Thyroid gland (tissue), 4 donors: ENCODE data around the gene SLC9A4. TPM values are rescaled to one million over a fixed set of nuclear protein-coding genes. Genes with fewer than 3 reads are reported as not detected.

Source experiments
- DNase-seq, 2 donors: peaks; one replicate each; pipeline ENCODE4 v3.0.0-alpha.2; 2019
- H3K27ac ChIP-seq, 3 donors: fragments of 200-600 bp; sonication (generic); 1 replicate in 2 of 3; 2 replicates in 1 of 3; pipeline ENCODE4 v1.5.1; 2016 to 2019; ENCODE audit warnings: mild to moderate bottlenecking in 1 of 3, moderate library complexity in 1 of 3
- H3K27me3 ChIP-seq: fragments of 200-600 bp; sonication (generic); one replicate; pipeline ENCODE4 v1.5.1; 2019
- H3K36me3 ChIP-seq, 2 donors: fragments of 200-600 bp; sonication (generic); one replicate each; pipeline ENCODE4 v1.5.1; 2016 to 2019
- H3K4me1 ChIP-seq, 2 donors: fragments of 200-600 bp; sonication (generic); one replicate each; pipeline ENCODE4 v1.5.1; 2017 to 2019
- H3K4me3 ChIP-seq, 3 donors: fragments of 200-600 bp; sonication (generic); replicated peaks in 1 of 3; 1 replicate in 2 of 3; 2 replicates in 1 of 3; pipeline ENCODE4 v1.5.1; 2016; ENCODE audit warnings: mild to moderate bottlenecking in 1 of 3
- H3K9me3 ChIP-seq: fragments of 200-600 bp; sonication (generic); one replicate; pipeline ENCODE4 v1.5.1; 2017
- POLR2A ChIP-seq, 2 donors: fragments of 450-650 bp; IDR thresholded peaks; one replicate each; pipeline ENCODE4 v1.6.1; 2017; ENCODE audit warnings: antibody characterized with exemption in 2 of 2, mild to moderate bottlenecking in 2 of 2, moderate library complexity in 1 of 2
- WGBS, 2 donors: methylation state at CpG; one replicate each; pipeline ENCODE4 v1.1.5; 2017; 5-methylcytosine and 5-hydroxymethylcytosine counted together
- intact Hi-C: fragments of 100-400 bp; cut with DNase I; formaldehyde crosslinking; loops from one replicate; pipeline ENCODE4 v1.15.1; 2023
- total RNA-seq, 4 donors: library from RNA; depleted of rRNA; stranded (reverse); fragments of >200 nt; gene quantifications; one replicate each; pipeline ENCODE4 v1.2.3, GENCODE V29; 2016
- TF ChIP-seq, protein P1 (sequence below), 6 experiments: fragments of 200-600 bp in 3 of 6; fragments of 450-650 bp in 3 of 6; sonication (generic) in 3 of 6; IDR thresholded peaks; one replicate each; pipeline ENCODE4 v1.5.1; 2016 to 2019; ENCODE audit warnings: antibody characterized with exemption in 6 of 6, mild to moderate bottlenecking in 2 of 6, inconsistent platforms in 1 of 6, moderate library complexity in 1 of 6

SLC9A4 gene
- total RNA-seq, 4 donors from 2014 or later: not detected

DNA sequence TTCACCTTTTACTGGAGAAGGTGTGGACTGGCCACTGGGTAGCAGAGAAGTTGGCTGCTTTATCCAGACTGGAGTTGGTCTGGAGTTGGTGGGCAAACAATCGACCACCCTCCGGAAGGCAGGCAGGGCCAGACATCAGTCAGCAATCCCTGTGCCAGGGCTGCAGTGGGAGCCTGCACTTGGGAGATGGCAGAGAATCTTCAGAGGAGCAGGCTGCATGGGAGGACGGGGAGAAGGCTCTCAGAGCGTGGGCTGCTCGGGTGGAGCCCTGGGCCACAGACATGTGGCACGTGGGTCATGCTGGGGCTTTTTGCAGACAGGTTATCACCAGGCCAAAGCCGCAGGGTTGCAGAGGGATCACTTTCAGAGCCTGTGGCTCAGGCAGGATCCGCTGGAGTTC is 29.6 kb downstream of the SLC9A4 start:
- Histone ChIP-seq H3K27ac (no peak overlapping the region), H3K9me3 (no peaks in the 10 kb centered on the region), H3K27me3 (no peaks in the 10 kb centered on the region), H3K4me1 (no peaks in the 10 kb centered on the region), H3K4me3 (no peak overlapping the region), H3K36me3 (no peaks in the 10 kb centered on the region)
- TF ChIP-seq POLR2A (IDR thresholded peaks at IDR 0.05): no peak
- TF ChIP-seq, protein P1, sequence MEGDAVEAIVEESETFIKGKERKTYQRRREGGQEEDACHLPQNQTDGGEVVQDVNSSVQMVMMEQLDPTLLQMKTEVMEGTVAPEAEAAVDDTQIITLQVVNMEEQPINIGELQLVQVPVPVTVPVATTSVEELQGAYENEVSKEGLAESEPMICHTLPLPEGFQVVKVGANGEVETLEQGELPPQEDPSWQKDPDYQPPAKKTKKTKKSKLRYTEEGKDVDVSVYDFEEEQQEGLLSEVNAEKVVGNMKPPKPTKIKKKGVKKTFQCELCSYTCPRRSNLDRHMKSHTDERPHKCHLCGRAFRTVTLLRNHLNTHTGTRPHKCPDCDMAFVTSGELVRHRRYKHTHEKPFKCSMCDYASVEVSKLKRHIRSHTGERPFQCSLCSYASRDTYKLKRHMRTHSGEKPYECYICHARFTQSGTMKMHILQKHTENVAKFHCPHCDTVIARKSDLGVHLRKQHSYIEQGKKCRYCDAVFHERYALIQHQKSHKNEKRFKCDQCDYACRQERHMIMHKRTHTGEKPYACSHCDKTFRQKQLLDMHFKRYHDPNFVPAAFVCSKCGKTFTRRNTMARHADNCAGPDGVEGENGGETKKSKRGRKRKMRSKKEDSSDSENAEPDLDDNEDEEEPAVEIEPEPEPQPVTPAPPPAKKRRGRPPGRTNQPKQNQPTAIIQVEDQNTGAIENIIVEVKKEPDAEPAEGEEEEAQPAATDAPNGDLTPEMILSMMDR (IDR thresholded peaks at IDR 0.05): no peak
- WGBS, 2 donors: 91 to 92% methylated on average over 8 of the region's 8 CpGs
- no peak for DNase-seq
- intact Hi-C loops: no loop called here

DNA sequence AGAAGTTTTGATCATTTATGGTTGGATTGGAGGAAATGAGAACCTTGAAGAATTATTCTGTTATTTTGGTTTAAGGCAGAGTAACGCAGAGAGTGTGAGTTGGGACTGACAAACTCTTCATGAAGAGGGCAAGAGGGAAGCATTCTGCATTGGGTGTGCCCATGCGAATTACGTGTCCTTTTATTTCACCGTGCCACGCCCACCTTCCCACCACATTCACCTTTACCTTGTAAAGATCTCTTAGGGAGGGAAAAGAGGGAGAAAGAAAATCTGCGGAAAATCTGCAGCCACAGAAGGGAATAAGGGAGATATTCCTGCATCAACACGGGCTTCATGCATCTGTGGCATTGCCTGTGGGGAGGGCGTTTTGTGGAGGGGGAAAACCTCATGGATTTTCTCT is 31.8 kb downstream of the SLC9A4 start:
- H3K27ac ChIP-seq: no peak overlapping the region
- no peak overlapping the region for H3K4me3 ChIP-seq
- TF ChIP-seq, protein P1 (IDR thresholded peaks at IDR 0.05): no peak
- no peak for TF ChIP-seq POLR2A (IDR thresholded peaks at IDR 0.05)
- H3K27me3 ChIP-seq: no peaks in the 10 kb centered on the region
- intact Hi-C loops: no loop called here
- no peaks in the 10 kb centered on the region for H3K9me3 ChIP-seq
- H3K4me1 ChIP-seq: no peaks in the 10 kb centered on the region
- no peaks in the 10 kb centered on the region for H3K36me3 ChIP-seq
- no peak for DNase-seq
- WGBS, 2 donors: 82 to 83% methylated on average over 8 of the region's 8 CpGs

DNA sequence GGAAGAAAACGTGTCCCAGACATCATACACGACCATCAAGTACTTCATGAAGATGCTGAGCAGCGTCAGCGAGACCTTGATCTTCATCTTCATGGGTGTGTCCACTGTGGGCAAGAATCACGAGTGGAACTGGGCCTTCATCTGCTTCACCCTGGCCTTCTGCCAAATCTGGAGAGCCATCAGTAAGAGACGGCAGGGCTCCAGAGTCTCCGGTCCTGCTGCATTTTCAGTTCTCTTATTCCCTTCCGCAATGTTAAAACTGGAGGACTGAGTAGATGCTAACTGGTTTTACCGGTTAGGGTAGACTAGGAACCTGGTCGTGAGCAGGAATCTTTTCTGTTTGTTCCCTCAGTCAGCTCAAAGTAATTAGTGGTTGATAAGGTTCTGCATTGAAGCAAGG is 32.3 kb downstream of the SLC9A4 start:
- peak; percentile 65 to 68 for DNase-seq
- H3K9me3 ChIP-seq: no peaks in the 10 kb centered on the region
- 39 to 41% methylated on average over 10 of the region's 10 CpGs for WGBS, 2 donors
- intact Hi-C loops: no loop called here
- H3K4me1 ChIP-seq: no peaks in the 10 kb centered on the region
- no peak overlapping the region for H3K4me3 ChIP-seq
- no peak overlapping the region for H3K27ac ChIP-seq
- no peak for TF ChIP-seq POLR2A (IDR thresholded peaks at IDR 0.05)
- TF ChIP-seq, protein P1 (IDR thresholded peaks at IDR 0.05): no peak
- H3K27me3 ChIP-seq: no peaks in the 10 kb centered on the region
- H3K36me3 ChIP-seq: no peaks in the 10 kb centered on the region

DNA sequence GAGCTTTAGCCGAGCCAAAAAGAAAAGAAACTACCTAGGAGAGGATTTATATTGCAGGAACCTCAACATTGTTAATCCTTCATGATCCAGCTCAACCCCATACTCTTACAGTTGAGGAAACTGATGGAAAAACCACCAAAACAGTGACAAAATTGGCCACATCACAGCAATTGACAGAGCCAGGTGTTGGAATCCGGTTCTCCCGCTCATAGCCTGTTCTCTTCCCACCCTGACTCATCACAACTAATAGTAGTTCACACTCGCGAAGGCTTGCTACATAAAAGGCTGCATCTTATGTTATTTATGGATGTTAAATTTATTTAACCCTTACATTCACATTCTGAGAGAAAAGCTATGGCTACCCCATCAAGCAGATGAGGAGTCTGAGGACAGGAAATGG is 33.7 kb downstream of the SLC9A4 start:
- TF ChIP-seq POLR2A (IDR thresholded peaks at IDR 0.05): no peak
- TF ChIP-seq, protein P1 (IDR thresholded peaks at IDR 0.05): no peak
- no peaks in the 10 kb centered on the region for H3K9me3 ChIP-seq
- WGBS, 2 donors: 88 to 89% methylated on average over 5 of the region's 5 CpGs
- no peak overlapping the region for H3K27ac ChIP-seq
- DNase-seq: no peak
- H3K36me3 ChIP-seq: no peaks in the 10 kb centered on the region
- no peak overlapping the region for H3K4me3 ChIP-seq
- intact Hi-C loops: no loop called here
- no peaks in the 10 kb centered on the region for H3K27me3 ChIP-seq
- H3K4me1 ChIP-seq: no peaks in the 10 kb centered on the region

DNA sequence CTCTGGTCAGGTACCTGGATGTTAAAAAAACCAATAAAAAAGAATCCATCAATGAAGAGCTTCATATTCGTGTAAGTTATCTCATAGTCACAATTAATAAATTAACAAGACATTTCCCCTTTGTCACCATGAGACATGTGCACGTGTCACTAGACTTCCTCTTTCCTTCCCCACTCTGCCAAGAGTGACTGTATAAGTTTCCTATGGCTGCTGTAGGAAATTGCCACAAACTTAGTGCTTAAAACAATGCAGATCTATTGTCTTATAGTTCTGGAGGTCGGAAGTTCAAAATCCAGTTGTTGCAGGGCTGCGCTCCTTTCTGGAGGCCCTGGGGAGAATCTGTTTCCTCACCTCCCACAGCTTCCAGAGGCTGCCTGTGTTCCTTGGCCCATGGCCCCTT is 35.8 kb downstream of the SLC9A4 start:
- Histone ChIP-seq H3K4me1 (no peaks in the 10 kb centered on the region), H3K9me3 (no peaks in the 10 kb centered on the region), H3K36me3 (no peaks in the 10 kb centered on the region), H3K27ac (no peak overlapping the region), H3K27me3 (no peaks in the 10 kb centered on the region), H3K4me3 (no peak overlapping the region)
- intact Hi-C loops: no loop called here
- TF ChIP-seq, protein P1 (IDR thresholded peaks at IDR 0.05): no peak
- TF ChIP-seq POLR2A (IDR thresholded peaks at IDR 0.05): no peak
- DNase-seq: no peak
- 61 to 62% methylated on average over 4 of the region's 4 CpGs for WGBS, 2 donors
